ENCODE measurements around the gene CCDC149.

DNA sequence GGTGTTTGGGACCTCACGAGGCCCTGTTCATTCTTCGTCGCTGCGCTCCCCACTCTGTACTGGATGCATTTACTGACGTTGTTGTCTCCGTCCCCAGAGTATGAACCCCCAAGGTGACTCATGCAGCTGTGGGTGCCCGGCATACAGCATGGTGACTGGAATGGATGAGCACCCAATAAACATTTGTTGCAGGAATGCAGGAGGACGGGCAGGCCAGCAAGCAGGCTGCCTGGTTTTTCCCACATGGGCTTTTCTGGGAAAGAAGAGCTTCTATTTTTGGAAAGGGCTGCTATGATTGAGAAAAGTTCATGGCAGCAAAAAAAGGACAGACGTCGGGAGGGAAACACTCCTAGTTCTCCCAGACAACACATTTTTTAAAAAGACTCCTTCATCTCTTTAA lies 118.4 kb downstream of the CCDC149 start:
- TF ChIP-seq EZH2 (IDR thresholded peaks at IDR 0.05), result no peak
- TF ChIP-seq POLR2AphosphoS5 (IDR thresholded peaks at IDR 0.05; ENCODE audit: borderline replicate concordance, low read depth, low read length), result no peak
- no peak for TF ChIP-seq FOXP2 (optimal IDR thresholded peaks at IDR 0.05; ENCODE audit: control extremely low read depth, extremely low read length, insufficient read depth)

All from SK-N-MC (cell line).